GM19372 (cell line): Measurements from ENCODE around the gene CORO2A.
"Not testable (repeated sequence)": the region's sequence is repeated elsewhere in the genome, so short reads cannot be mapped to it uniquely, and the experiment has no call there.

Source experiments
- ATAC-seq: cut with Tn5 transposase; IDR thresholded peaks from one replicate; pipeline ENCODE4 v1.9.1; 2021; ENCODE audit warnings: mild to moderate bottlenecking, low read depth, moderate library complexity; ENCODE audit not compliant: unreplicated experiment

CORO2A gene

DNA sequence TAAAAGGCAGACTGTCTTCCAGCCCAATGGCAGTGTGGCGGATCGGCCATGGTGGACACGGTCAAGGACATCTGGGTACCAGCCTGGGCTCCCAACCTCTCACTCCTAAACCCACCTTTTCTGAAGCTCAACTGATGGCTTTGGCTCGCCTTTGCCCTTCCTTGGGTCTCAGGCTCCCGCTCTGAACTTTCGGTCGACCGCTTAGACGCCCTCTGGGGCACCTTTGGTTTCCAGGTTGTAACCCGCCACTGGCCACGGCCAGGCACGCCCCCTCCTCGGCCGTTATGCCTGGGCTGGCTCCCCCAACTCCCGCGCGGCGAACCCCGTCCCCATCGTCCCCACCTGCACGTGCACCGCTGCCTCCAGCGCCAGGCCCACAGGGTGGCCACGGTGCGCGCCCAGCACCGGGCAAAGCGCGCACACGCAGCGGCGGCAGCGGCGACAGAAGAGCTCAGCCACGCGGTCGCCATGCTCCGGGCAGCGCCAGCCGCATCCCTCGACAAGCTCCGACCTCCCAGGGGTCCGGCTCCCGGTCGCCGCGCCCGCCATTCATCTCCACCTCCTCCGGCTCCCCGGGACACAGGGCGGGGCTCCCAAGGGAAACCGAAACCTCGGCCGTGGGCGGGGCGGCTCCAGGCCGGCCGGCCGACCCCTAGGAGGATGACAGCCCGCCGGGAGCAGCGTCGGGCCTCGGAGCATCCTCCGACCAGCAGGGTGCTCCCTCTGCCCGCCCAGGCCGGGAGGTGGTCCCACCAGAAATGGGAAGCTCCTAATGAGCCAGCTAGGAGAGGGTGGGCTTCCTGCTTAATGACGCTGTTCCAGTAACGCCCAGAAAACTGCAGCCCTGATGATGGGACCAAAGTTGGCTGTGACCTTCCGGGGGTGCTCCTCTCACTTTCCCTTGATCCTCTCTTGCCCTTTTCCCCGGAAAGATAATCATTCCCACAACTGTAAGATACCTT lies 73.5 kb downstream of the CORO2A start, which contains the start of gene TRIM14:
Gene TRIM14, minus strand, starts transcription at position 583 of the 962 bp plus-strand sequence. Its CDS starts 34 bp downstream, at position 549.
- peak; percentile 58 for ATAC-seq

DNA sequence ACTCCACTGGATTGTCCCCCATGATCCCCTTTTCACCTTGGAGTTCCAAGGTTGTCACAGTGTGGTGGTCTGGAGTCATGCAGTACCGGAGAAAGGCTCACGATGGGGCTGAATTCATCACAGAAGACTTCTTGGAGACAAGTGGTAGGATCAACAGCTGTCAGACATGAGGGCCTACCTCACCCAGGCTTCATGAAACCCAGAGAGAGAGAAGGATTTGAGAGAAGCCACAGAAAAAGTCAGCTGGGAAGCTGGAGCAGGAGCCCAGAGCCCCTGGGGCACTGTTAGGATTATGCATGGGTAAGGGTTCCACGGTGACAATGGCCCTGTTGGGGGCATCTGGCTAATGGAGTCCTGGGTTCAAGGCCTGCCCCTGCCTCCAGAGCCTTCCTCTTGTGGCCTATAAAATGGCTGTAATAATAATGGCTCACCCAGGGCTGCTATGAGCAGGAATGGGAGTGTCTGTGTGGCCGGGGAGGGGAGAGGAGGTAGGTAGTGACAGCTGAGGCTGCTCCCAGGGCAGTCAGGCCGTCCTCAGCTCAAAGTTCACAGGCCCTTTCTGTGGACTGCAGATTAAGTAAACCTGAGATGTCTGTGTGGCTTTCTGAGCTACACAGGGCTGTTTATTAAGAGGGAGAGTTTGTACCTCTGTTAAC lies 74.3 kb downstream of the CORO2A start:
- ATAC-seq: peak; percentile 39

DNA sequence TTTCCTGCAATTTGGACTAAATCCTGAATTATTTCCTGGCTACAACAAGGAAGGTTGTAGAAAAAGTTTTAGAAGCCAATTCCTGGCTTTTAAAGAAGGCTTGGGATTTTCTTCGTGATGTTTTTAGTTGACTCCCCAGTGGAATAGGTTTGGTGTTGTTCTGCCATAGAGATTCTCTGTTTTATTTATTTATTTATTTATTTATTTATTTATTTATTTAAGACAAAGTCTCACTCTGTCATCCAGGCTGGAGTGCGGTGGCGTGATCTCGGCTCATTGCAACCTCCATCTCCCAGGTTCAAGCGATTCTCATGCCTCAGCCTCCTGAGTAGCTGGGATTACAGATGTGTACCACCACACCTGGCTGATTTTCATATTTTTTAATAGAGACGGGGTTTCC lies 75.3 kb downstream of the CORO2A start:
- not testable (repeated sequence) for ATAC-seq

DNA sequence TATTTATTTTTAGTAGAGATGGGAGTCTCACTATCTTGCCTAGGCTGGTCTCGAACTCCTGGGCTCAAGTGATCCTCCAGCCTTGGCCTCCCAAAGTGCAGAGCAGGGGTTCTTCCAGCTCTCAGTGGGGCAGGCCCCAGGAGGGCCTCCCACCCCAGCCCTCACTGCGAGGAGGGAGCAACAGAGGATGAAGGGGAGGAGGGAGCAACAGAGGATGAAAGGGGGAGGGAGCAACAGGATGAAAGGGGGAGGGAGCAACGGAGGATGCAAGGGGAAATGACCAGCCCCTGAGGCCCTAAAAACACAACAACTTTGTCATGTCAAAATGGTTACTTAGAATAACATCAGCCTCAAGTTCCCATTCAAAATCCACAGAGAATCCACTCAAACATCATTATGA lies 83.4 kb downstream of the CORO2A start:
- ATAC-seq: no peak

DNA sequence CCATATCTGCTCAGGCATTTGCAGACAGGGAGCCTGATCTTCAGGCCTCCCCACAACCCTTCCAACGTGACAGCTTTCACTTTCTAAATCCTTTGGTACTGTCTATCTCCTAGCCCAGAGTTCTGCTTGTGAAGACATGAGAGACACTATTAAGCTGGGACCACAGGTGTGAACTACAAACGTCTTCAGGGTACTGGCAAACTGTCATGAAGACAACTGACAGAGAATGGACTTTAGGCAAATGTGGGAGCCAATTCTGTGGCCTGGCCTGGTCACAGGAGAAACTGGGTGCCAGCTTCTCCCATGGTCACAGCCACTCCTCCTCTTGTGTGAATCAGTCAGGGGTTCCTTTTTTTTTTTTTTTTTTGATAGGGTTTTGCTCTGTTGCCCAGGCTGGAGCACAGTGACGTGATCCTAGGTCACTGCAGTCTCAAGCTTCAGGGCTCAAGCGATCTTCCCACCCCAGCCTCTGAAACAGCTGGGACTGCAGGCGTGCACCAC lies 83.9 kb downstream of the CORO2A start:
- peak; percentile 63 for ATAC-seq

DNA sequence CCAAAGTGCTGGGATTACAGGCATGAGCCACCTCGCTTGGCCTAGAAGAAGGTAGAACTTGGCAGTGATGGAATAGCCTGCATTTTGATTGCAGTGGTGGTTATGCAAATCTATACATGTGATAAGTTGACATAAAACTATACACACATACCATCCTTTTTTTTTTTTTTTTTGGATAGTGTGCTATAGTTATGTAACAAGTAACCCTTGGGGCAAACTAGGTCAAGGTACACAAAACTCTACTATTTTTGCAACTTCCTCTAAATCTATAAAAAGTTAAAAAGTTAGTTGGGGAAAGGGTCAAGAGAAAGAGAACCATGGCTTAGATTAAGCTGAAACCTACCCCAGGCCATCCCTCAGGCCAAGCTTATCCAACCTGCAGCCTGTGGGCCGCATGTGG lies 84.5 kb downstream of the CORO2A start:
- ATAC-seq: peak; percentile 19

DNA sequence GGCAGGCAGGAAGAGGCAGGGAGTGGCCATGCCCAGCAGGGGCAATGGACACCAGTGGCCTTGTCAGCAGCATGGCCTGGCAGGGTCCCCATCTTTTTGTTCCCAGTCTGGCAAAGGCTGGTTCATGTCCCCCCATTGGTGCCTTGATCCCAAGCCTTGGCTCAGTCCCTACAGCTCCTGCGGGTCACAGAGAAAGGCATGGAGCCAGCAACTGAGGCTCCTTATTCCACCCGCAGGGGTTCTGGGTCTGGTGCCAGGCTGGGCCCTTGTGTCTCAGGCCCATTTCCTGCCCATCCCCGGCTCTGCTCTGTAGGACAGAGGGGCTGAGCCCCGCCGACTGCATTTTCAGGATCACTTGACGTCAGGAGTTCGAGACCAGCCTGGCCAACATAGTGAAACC lies 87.4 kb downstream of the CORO2A start:
- no peak for ATAC-seq

DNA sequence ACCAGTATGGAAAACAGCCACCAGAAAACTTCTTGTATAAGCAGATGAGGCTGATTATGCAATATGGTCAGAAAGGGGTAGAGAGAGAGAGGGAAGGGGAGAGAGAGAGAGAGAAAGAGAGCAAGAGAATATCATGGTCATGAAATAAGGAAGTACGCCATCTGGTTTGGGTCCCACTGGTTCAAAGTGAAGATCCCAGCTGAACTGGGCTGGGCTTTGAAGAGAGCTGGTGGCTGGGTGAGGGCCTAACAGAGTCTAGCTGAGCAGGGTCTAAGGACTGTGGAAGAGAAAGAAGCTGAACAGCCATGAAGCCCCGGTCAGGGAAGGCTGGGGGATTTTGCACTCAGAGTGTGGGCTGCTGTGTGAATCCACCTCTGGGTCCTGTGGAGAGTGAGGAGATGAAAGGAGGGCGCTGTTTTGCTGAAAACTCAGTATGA lies 88.0 kb downstream of the CORO2A start:
- no peak for ATAC-seq

DNA sequence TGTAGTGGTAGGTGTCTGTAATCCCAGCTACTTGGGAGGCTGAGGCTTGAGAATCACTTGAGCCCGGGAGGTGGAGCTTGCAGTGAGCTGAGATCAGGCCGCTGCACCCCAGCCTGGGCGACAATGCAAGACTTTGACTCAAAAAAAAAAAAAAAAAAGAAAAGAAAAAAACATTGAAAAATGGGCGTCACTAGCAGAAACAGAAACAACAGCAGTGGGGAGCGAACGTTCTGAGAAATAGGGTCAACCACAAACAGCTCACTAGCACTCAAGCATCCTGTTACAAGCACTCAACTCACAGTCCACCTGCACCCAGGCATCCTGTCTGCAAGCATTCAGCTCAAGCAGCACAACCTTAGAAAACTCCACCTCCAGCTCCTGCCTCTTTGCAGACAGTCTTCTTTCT lies 90.6 kb downstream of the CORO2A start:
- peak; percentile 99 for ATAC-seq

DNA sequence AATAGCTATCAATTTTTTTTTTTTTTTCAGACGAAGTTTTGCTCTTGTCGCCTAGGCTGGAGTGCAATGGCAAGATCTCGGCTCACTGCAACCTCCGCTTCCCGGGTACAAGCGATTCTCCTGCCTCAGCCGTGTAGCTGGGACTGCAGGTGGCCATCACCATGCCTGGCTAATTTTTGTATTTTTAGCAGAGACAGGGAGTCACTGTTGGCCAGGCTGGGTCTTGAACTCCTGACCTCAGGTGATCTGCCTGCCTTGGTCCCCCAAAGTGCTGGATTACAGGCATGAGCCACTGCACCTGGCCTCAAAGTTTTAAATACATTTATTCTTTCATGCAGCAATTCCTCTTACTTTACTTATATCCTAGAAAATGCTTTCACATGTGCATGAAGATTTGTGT lies 91.0 kb downstream of the CORO2A start:
- no peak for ATAC-seq

DNA sequence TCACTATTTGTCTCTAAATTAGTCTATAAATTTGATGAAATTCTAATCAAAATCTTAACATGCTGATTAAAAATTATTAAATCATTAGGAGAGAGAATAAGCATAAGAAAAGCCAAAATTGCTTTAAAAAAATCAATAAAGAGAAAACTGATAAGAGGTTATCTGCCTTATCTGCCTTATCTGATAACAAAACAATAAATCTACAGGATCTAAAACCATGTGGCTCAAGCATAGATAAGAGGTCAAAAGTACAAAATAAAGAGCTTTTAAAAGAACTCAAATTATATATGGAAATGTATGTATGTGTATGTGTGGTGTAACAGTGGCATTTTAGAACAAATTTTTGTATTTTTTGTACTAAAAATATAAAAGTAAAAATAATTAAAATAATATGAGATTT lies 92.0 kb downstream of the CORO2A start:
- ATAC-seq: no peak

DNA sequence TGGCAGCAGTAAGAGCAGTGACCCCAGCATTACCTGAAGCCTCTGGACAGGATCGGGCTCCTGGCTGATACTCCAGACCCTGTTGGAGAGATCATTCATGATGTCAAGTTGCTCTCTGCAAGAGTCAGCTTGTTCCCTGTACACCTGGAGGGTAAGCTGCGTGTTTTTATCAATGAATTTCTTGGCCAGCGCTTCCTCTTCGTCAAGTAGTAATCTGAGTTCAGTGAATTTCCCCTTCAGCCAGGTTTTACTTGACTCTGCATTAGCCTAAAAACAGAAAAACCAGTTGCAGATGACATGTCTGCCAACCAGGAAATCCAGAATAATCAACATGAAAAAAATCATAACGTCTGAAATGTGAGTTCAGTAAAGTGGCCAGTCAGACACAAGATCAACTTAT lies 92.5 kb downstream of the CORO2A start:
- ATAC-seq: no peak

DNA sequence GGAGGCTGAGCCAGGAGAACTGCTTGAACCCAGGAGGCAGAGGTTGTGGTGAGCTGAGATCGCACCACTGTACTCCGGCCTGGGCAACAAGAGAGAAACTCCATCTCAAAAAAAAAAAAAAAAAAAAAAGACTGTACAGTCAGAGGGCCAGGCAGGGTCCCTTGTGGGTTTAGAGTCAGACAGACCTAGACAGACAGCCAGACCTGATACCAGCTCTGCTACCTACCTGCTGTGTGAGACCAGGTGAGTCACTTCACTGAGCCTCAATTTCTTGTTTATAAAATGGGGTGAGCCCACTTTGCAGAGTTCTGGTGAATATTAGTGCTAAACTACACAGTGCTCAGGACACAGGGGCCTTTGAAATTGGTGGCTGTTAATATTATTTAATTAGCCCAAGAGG lies 93.1 kb downstream of the CORO2A start:
- no peak for ATAC-seq

DNA sequence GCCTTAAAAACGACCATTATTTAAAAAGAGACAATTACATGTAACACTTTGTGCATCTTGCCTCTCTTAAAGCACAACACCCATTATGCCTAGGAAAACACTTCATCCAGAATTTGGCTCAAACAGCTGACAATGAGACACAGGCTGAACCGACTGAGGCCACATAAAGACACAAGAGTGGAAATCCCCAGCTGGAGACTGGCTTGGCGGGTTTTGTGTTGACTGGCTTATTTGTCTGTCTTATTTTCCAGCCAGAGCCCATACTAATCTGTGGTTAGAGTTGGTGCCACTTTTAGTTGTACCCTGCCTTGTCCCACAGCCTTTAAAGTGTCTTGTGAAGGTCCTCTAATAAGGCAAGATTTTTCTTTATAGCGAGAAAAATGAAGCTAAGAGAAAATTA lies 94.6 kb downstream of the CORO2A start:
- no peak for ATAC-seq

DNA sequence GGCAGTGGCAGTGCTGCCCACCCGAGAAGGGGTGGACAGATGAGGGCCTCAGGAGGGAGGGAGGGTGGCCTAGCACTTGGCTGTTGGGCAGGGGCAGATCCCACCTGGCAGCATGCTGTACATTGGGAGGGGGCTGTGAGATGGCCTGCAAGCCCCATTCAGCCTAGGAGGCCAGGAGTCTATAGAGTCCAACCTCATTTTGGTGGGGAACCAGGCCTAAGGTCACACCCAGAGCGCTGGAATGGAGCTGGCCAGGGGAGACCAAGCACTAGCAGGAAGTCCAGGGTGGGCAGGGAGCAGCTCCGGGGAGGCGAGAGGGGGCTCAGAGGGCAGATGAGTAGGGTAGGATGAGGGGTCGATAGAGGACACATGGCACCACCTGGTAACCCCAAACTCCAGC lies 96.3 kb downstream of the CORO2A start:
- no peak for ATAC-seq

DNA sequence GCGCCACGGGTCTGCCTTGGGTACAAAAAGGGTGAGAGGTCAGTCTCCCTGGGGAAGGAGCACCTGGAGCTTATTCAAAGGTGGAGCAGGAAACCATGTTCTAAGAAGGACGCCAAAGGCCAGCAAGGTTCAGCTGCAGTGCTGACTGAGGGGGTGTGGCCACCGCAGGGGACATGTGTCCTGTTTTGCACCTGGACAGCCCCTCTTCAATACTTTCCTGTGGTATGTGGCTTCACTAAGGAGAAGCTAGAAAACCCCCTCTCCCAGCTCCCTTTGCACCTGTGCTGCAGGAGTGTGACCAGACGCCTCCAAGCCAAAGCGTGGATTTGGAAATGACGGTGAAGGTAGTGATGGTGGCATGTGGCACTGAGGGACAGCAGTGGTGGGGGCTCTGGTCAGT lies 97.0 kb downstream of the CORO2A start:
- ATAC-seq: no peak

DNA sequence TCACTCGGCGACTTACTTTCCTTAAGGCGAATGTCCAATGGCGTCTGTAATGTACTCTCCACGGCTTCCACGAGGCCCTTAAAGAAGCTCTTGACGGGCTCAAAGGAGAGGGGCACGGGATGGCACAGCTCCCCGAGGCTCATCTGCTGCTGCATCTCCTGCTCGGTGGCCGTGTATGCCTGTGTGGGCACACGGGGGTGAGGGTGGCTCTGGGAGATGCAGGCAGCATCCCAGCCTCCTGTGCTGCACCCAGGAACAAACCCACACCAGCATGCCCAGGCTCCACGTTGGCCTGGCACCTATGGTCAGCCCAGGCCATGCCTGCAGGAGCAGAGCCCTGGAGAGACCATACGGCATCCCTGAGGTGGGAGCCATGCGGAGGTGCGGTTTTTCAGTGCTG lies 97.6 kb downstream of the CORO2A start:
- ATAC-seq: no peak

DNA sequence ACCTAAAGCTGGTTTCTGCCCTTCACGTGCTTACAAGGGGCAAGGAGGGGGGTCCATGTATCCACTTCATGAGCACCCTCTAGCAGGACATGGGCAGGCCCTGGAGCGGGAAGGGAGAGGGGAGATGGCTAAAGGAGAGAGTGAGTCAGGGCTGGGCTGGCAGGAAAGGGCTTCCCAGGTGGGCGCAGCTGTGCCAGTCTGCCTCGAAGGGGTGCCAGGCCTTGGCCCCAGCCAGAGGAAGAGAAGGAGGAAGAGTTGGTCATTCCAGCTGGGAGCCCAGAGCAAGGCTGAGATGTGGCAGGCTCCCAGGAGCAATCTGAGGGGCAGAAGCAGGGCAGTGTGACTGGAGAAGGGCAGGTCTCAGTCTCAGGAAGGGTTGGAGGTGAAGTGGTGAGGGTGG lies 98.1 kb downstream of the CORO2A start:
- no peak for ATAC-seq

DNA sequence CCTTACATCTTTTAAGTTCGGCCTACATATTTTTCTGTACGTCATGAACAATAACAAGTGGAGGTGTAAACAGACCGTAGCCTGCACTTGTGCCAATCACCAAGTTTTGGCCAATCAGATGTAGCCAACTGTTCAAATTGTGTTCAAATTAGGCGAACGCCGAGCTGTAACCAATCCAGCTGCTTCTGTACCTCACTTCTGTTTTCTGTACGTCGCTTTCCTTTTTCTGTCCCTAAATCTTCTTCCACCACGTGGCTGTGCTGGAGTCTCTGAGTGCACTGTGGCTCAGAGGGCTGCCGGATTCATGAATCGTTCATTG lies 99.9 kb downstream of the CORO2A start:
- ATAC-seq: no peak

DNA sequence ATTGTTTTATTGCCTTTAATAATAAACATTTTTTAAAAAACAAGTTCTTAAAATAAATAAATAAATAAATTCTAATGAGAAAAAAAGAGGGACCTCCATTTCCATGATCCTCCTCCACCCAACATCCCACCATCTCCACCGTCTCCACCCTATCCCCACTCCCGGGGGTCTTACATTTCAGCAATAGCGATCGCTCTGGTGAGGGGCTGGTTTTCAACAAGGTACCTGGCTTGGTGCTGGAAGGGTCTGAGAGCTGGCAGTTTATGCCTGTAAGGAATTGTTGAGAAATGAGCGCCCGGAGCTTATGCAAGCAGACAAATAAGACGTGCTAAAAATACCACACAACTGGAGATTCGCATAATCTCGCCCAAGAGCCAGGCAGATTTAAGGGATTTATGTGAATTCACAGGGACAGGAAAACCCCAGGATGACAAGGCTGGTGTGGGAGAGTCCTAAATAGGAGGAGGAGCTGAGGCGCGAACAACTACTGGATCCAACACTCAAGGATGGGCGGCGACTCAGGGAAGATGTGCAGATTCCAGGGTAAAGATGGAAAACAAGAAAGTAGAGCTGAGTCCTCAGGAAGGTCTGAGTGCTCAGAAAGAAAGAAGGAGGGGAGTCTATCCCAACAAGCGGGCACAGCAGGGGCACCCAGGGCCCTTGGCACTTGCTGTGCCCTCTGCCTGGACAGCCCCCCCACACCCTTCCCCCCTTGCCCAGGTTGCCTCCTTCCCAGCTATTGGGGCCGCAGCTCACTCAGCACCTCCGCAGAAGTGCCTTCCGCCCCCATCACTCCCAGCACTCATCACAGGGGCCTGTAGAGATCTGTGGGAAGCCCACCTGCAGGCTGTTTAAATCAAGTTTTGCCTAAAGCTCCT lies 100.5 kb downstream of the CORO2A start:
- no peak for ATAC-seq

DNA sequence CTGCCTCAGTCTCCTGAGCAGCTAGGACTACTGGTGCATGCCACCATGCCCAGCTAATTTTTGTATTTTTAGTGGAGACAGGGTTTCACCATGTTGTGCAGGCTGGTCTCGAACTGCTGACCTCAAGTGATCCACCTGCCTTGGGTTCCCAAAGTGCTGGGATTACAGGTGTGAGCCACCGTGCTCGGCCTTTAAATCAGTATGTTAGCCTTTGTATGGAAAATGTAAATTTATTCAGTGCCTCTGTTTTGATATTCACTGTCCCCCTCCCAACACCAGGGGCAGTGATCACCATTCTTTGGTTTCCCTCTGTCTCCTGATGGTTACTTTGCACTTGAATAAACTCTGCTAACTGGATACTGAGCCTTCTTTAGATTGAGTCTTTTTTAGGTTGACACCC lies 101.8 kb downstream of the CORO2A start:
- not testable (repeated sequence) for ATAC-seq
